HG02852 (cell line): ENCODE data around the gene VIP.
"Not testable (repeated sequence)": the region's sequence is repeated elsewhere in the genome, so short reads cannot be mapped to it uniquely, and the experiment has no call there.

Source experiments
- ATAC-seq: cut with Tn5 transposase; IDR thresholded peaks from one replicate; pipeline ENCODE4 v1.9.1; 2021; ENCODE audit warnings: mild to moderate bottlenecking, moderate library complexity; ENCODE audit not compliant: unreplicated experiment

The VIP gene

DNA sequence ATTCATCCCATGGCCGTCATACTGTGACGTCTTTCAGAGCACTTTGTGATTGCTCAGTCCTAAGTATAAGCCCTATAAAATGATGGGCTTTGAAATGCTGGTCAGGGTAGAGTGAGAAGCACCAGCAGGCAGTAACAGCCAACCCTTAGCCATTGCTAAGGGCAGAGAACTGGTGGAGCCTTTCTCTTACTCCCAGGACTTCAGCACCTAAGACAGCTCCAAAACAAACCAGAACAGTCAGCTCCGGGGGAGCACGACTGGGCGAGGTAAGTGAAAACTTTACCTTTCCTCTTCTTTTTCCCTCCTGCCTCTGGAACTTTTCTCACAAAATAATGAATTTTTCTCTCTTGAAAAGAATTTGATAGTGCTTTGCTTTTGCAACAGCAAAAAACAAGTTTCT lies at the start of gene VIP:
VIP (plus strand) TSS at position 104 of the 400 bp plus-strand sequence. CDS start 1,381 bp downstream, outside the sequence.
- ATAC-seq, result no peak

DNA sequence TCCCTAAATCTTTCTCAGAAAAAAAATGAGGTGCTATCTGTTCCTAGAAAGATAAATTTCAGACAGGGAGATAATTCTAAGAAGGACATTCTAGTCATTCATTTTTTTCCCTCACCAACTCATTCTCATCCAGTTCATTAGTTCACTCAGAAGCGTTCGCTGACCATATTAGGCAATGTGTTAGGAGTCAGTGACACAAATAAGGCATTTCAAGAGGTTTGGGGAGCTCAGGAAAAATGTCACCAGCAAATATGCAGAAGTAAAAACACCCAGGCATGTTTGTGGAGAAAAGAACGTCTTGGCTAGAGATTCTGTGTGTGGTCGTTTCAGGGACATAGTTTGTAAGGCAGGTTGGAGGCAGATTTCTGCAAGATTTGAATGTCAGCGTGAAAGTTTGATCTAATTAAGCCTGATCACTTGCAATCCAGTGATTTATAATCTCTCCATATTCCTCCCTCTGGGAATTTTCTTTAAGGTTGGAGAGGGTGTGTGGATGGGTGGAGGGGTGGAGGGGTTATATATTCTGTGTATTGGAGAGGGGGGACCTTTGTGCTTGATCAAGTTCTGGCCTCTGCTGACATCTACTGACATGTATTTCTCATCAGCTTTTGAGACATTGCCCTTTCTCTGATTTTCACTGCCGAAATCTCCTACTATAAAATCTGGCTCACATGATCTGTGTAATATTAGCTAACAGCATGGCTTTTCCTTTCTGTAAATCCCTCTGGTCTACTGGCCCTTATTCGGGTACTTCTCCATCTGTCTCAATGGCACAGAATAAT lies 49.3 kb upstream of the VIP start:
- no peak for ATAC-seq

DNA sequence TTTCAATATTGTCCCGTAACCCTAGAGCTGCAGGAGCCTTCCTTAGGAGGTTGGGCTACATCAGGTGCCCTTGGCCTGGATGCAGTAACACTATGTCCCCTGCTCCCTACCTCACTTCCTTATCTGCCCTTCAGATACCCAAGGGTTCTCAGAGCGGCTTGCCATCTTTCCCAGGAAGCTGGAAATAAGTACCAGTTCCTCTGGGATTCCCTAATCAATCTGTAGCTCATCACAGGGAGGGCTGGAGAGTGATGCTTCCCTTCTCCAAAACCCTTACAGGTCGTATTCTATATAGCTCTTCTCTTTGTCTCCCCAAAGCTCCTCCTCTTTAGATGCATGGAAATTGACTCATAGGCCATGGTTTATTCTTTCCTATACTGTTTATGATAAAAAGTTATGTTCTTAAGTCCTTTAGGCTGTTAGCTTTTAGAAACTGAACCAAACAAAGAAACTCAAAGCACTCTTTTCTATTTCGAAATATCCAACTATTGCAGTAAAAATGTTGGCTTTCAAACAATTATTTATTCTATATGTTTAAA lies 48.7 kb upstream of the VIP start:
- no peak for ATAC-seq

DNA sequence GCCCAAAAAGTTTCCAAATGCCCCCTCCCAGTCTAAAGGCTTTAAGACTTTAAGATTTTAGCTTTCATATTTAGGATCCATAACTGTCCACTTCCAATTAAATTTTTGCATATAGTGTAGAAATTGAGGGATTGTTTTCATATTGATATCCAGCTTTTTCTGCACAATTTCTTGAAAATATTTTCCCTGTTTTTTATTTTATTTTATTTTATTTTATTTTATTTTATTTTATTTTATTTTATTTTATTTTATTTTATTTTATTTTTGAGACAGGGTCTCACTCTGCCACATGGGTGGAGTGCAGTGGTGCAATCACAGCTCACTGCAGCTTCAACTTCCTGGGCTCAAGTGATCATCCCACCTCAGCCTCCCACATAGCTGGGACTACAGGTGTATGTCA lies 46.8 kb upstream of the VIP start:
- not testable (repeated sequence) for ATAC-seq

DNA sequence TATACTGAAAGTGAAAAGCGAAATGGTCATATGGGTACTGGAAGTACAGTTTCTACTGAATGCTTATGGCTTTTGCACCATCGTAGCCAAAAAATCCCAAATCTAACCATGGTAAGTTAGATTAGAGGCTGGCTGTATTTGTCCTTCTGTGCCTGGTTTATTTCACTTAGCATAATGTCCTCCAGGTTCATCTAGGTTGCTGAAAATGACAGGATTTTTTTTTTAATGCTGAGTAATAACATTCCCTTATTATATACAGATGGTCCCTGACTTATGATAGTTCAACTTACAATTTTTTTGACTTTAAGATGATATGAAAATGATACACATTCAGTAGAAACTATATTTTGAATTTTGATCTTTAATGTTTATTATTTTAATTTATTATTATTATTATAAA lies 45.3 kb upstream of the VIP start:
- ATAC-seq, result no peak

DNA sequence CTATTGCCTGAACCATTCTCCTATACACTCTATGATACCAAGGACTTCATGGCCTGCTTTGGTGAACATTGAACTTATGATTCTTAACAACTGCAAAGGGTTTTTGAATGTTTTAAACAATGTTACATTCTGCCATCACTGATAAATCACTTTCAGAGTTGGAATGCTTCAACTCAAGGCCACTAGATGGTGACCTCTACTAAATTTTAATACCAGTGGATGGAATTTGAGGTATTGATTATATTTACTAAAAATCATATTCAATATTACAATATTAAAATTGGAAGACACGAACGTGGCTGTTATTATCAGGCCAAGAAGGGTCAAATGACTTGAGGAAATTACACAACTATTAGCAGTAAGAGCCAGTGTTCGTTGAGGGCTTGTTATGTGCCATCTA lies 34.3 kb upstream of the VIP start:
- no peak for ATAC-seq

DNA sequence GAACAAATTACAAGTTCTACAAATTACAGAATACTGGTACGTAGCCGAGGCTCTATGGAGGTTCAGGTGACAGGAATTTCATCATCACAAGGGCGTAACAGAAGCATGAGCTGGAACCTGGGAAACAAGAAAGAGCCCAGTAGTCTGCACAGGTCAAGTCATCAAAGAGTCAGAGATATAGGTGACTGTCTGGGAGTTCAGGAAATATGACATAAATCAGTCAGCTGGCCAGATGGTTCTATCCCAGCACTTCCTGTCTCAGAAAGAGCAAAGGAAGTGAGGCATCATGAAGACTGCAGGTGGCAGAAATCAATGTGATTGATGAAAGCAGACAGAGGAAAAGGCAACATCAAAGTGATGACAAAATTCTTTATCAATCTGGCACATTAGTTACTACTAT lies 29.6 kb upstream of the VIP start:
- no peak for ATAC-seq

DNA sequence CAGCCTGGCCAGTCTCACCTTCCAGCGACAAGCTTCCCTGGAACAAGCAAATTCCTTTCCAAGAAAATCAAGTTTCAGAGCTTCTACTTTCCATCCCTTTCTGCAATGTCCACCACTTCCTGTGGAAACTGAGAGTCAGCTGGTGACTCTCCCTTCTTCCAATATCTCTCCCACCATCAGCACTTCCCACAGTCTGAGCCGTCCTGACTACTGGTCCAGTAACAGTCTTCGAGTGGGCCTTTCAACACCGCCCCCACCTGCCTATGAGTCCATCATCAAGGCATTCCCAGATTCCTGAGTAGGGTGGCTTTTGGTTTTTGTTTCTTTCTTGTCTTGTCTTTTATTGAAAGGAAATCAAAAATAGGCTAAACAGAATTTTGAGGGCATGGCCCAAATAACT lies 28.6 kb upstream of the VIP start:
- ATAC-seq, result no peak

DNA sequence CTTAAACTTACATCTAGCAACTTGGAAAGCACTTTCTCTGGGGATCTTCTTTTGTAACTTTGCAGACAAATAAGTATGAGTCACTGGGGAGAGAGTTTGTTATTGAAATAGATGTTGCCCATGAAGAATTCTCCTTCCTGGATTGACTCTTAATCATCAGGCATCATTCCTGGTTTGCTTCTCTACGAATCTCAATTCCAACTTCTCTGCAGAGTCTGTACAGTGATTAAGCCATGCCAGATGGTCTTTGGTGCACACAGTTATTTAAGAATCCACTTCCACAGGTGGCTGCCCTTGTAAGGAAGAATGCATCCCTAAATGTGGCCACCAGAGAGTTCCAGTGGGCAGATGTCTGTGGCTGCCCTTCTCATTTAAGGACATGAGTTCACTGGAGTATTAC lies 27.2 kb upstream of the VIP start:
- ATAC-seq, result no peak

DNA sequence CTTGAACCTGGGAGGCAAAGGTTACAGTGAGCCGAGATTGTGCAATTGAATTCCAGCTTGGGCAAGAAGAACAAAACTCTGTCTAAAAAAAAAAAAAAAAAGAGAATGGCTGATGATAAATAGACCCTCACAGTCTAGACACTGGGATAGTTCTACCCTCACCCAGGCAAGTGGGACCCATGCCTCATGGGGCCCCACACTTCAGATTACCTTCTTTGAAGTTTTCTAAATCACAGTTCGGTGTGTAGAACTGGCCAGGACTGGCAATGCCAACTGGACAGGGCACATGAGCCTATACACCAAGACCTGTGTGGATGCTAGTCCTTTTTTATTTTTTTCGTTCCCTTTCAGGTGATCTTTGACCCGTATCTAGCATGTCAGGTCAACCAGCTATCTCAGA lies 24.3 kb upstream of the VIP start:
- ATAC-seq, result no peak

DNA sequence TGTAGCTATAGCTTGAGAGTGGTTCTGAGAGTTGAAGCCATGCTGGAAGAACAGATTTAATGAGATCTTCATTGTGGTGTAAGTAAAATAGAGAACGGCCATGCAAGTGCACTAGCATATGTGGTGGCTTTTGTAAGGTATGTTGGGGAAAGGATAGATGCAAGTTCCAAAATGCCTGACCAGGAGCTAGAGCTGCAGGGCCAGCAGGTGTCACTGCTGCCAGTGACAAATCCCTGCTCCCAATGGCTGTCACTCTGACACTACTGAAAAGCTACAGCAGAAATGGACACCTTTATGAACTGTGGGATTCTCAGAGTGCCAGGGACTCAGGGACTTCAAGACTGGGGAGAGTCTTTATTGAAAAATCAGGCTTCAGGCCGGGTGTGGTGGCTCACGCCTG lies 23.1 kb upstream of the VIP start:
- no peak for ATAC-seq

DNA sequence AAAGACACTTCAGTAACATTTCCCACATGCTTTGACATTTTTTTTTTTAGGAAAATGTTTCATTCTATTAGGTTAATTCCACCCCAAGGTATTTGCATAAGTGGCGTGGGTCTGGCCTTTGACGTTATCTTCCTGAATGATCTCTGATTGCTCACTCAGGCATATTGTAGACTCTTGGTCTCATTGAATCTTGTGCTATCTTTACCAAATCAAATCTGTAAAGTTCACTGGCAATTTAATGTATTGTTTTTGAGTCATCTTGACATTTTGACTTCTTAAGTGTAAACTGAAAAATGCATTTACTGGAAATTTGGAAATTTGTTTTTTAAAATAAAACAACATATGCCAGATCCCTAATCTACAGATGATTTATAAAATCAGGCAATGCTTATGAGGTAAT lies 16.0 kb upstream of the VIP start:
- no peak for ATAC-seq

DNA sequence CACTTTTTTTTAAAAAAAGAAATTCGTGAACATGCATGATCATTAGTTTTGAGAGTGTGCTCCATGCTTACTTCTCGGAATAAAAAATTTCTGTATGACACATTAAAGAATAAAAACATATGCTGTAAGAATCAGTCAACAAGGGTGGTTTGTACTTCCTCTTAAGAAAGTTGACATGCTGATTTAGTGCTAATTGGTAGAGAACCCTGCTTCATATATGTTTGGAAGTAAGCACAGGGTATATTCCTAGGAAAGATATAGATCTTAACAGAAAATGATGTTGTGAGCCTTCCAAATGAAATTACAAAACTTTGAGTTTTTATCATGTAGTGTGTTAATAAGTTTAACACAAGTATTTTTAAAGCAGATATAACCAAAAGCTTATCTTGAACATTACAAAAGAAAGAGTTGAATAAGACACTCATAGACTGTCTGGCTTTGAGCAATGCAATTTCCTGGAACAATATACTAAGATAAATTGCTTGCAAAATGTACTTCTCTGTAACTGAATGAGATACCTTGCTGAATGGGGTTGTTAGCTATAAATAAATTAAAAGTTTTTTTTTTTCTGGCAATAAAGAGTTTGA lies 13.8 kb upstream of the VIP start:
- no peak for ATAC-seq

DNA sequence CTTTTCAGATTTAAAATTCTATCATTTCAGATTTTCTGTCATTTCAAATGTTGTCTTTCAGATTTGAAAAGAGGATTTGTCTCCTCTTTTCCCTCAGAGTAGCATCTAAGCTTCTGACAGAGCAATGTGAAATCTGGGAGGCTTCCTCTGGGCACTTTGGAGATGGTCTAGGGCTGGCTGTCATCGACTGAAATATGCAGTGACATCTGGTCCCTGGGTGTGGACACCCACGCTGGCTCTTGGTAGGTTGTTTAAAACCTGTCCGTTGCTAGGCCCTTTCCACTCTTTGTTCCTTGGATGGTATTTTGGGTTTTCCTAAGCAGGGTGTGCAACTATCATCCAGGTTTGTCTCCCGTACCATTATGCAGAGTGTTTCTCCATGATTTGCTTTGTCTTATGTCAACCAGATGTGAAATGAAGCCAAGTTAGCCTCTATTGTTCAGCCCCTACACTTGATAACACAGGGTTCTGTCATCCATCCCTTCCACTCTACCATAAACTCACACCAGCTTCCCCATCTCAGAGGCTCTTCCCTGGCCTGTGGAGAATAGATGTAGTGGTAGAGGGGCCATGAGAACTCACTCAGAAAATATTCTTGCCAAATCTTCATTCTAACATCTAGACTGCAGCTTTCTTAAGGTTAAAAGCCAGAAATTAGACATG lies 5.0 kb upstream of the VIP start:
- ATAC-seq, result no peak

DNA sequence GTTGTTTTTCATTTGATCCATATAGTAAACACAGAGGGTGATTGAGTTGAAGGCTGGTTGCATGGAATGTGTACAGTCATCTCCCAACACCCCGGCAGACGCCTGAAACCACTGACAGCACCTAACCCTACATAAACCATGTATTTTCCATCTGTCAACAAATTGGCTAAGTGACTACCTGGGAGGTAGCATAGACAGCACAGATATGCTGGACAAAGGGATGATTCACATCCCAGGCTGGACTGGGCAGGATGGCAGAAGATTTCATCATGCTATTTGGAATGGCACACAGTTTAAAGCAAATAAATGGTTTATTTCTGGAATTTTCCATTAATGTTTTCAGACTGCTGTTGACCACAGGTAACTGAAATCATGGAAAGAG lies 4.4 kb upstream of the VIP start:
- ATAC-seq, result no peak

DNA sequence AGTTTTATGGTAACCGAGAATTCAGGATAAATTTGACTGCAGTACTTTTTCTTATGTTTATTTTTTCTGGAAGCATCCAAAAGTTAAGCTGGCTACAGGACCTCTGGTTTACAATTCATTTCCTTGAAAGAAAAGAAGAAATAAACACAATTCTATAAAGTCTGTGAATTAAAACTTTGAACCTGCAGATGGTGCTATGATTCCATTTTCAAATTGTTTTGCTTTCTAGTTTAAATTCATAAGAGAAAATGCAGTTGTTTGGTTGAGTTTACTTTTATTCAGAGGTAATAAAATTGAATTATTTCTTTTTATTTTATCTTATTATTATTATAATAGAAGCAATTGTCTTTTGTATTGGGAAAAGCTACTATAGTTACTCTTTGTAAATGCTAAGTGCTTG lies 1.8 kb upstream of the VIP start:
- no peak for ATAC-seq

DNA sequence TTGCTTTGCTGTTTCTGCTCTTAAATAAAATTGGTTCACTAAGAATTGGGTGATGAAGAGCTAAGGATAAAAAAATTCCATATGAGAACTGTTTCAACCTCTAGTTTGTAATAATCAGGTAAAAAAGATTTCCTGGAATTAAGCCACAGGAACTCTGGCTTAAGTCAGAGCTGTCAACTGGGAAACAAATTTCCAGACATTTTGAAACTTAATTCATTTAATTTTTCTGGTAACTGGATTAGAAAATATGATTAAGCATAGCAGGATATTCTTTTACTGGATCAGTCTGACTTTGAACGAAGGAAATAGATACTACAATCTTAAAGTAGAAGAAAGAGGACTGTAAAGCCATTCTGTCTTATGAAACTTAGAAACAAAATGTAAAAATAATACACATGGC lies 1.3 kb upstream of the VIP start:
- ATAC-seq, result no peak

DNA sequence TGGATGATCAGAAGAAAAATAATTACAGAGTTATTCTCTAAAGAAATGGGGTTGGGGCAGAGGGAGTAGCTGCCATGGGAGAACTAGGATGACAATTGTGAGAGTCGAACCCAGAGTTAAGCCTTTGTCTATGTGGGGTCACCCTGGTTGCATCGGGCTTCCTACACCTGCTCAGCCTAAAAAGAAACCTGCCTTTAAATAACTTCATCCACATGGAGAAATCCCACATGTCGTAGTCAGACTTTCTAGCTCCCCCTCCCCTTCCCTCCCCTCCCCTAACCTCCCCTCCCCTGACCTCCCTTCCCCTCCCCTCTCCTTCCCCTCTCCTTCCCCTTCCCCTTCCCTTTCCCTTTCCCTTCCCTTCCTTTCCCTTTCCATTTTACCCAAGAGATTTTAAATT lies 14.7 kb downstream of the VIP start:
- no peak for ATAC-seq

DNA sequence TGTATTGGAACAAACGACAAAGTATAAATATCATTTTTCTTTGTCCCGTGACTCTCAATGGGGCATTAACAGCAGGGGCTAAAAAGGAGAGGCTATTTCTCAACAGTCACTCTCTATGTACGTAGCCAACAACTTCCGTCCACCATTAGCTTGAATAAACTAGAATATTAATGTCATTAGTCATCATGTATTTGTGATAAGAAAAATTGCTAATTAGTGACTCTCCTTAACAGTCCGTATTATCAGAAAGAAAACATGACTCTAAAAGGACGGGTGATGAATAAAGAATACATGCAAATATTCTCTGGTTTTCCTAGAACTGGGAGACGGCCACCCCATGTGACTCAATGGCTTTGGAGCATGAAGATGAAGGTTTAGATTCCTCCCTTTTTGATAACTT lies 18.6 kb downstream of the VIP start:
- no peak for ATAC-seq

DNA sequence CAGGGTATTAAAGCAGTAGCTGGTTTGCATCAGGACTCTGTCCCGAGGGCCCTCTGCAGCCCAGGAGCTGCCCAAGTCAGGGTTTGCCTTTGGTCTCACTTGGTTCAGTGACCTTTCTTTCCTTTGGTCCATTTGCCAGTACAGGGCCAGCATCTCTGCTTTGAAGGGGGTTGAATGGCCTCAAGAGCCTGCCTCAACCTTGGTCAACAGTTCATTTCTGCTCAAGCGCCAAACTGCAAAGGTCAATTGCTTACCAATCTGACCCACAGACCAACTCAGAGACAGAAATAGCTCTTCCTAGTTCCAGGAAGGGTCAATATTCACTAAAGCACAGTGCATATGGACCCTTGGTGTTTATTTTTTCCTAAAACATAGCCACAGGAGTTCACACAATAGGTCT lies 19.4 kb downstream of the VIP start:
- no peak for ATAC-seq

DNA sequence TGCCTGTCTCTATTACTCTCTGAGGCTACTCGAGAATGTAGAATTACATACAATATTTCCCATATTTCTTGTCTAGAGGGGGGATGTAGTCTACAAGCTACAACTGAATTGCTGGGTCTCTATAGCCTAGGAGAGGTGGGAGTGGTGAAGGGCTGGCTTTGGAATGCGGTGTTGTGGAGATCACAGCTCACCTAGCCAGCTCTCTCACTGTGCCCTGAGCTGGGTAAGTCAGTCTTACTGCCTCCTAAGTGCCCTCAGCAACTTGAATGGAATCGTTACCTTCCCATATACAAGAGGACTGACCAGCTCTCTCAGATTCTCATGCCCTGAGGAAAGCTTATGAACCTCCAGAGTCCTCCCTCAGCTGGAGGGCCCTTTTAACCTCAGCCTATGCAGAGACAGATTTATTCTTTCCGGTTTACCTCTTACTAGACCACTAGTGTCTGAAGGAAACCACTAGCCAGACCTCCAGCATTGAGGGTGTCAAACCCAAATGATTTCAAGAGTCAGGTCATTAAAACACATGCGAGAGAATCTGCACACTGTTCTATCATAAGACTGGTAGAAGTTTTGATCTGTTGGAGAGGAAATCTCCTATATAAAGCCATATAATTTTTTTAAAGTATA lies 20.6 kb downstream of the VIP start:
- ATAC-seq, result no peak

DNA sequence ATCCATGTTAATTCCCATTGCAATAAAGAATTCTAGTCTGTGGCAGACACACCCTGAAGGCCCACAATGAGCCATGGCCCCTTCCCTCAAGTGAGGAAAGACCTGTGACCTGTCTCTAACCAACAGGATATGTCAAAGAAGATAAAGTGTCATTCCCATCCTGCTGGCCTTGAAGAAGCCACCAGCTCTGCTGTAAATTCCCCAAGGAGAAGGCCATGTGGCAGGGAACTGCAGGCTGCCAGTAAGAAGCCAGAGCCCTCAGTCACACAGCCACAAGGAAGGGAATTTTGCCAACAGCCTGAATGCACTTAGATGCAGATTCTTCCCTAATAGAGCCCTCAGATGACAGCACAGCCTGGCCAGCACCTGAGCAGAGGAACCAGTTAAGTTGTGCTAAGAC lies 24.8 kb downstream of the VIP start:
- no peak for ATAC-seq
